ENCODE measurements around the gene EPB41L4B. TPM values are rescaled to one million over a fixed set of nuclear protein-coding genes. Genes with fewer than 3 reads are reported as not detected.

EPB41L4B gene
- total and polyA plus RNA-seq, 2 experiments from 2014 or later, result 11.0 to 32.2 TPM

DNA sequence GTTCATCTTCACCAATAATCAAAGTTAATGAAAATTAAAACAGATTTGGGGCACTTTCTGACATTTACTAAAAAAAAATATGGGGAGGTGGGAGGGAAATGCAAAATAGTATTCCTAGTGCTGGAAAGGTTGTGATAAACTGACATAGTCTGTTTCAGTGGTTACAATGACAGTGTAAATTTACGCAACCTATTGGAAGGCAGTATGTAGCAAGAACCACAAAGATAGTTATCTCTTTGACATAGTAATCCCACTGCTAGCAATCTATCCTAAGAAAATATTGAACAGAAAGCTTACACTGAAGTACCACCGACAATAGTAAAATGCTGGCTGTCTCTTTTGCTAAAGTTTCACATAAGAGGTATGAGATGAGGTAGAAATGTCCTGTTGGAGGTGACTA, 15.1 kb upstream of the EPB41L4B start (continued):
- TF ChIP-seq EZH2 (IDR thresholded peaks at IDR 0.05; ENCODE audit: low read depth, unreplicated experiment) (no peak), NANOG (IDR thresholded peaks at IDR 0.05; ENCODE audit: borderline replicate concordance) (no peak), ZNF331 (CRISPR knock-in tag; IDR thresholded peaks at IDR 0.05; ENCODE audit: low read depth) (no peak), EZH2phosphoT487 (IDR thresholded peaks at IDR 0.05; ENCODE audit: unreplicated experiment) (no peak), CREB1 (CRISPR knock-in tag; IDR thresholded peaks at IDR 0.05; ENCODE audit: low read depth) (no peak)
- TF ChIP-seq, protein P1, sequence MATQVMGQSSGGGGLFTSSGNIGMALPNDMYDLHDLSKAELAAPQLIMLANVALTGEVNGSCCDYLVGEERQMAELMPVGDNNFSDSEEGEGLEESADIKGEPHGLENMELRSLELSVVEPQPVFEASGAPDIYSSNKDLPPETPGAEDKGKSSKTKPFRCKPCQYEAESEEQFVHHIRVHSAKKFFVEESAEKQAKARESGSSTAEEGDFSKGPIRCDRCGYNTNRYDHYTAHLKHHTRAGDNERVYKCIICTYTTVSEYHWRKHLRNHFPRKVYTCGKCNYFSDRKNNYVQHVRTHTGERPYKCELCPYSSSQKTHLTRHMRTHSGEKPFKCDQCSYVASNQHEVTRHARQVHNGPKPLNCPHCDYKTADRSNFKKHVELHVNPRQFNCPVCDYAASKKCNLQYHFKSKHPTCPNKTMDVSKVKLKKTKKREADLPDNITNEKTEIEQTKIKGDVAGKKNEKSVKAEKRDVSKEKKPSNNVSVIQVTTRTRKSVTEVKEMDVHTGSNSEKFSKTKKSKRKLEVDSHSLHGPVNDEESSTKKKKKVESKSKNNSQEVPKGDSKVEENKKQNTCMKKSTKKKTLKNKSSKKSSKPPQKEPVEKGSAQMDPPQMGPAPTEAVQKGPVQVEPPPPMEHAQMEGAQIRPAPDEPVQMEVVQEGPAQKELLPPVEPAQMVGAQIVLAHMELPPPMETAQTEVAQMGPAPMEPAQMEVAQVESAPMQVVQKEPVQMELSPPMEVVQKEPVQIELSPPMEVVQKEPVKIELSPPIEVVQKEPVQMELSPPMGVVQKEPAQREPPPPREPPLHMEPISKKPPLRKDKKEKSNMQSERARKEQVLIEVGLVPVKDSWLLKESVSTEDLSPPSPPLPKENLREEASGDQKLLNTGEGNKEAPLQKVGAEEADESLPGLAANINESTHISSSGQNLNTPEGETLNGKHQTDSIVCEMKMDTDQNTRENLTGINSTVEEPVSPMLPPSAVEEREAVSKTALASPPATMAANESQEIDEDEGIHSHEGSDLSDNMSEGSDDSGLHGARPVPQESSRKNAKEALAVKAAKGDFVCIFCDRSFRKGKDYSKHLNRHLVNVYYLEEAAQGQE (IDR thresholded peaks at IDR 0.05; ENCODE audit: unreplicated experiment), result no peak

DNA sequence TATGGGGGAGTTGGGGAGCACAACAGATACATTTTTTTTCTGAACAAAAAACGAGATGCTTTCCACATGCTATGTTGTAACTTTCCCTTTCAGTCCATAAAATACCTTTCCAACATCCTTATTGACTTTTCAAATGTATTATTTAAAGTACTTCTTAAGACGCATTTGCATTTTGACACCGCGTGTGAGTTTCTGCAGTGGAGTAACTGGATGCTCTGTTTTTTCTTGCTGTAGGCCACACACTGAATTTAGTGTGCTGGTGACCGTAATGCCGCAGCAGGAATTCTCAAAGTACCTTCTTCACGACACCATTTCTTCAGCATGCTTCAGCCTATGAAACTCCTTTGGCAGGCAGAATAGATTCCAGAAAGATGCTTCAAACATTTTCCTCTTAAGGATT, 14.3 kb upstream of the EPB41L4B start:
- H3K27ac Mint-ChIP-seq, result no peak overlapping the region
- no peaks in the 10 kb centered on the region for H3K27me3 ChIP-seq (ENCODE audit: insufficient read depth)
- H2AFZ ChIP-seq, result no peak overlapping the region
- H3K9me3 Mint-ChIP-seq, result no peaks in the 10 kb centered on the region
- H3K4me1 Mint-ChIP-seq, result no peaks in the 10 kb centered on the region
- no peaks in the 10 kb centered on the region for H3K4me1 ChIP-seq (ENCODE audit: insufficient read depth)
- no peak overlapping the region for H3K4me2 ChIP-seq
- no peak overlapping the region for H3K27ac ChIP-seq (ENCODE audit: low read depth)
- no peaks in the 10 kb centered on the region for H3K36me3 ChIP-seq (ENCODE audit: insufficient read depth)
- H3K36me3 Mint-ChIP-seq (ENCODE audit: low read depth), result no peaks in the 10 kb centered on the region
- DNase-seq (ENCODE audit: low spot score), result no peak
- no peaks in the 10 kb centered on the region for H3K9me2 ChIP-seq (ENCODE audit: insufficient read depth)
- ATAC-seq, result no peak
- no peaks in the 10 kb centered on the region for H4K20me1 ChIP-seq (replicated peaks; ENCODE audit: insufficient read depth)
- H3K27me3 Mint-ChIP-seq (ENCODE audit: insufficient read depth, low read depth, poor library complexity), result no peaks in the 10 kb centered on the region
- H3K79me2 ChIP-seq (replicated peaks; ENCODE audit: insufficient read depth), result no peaks in the 10 kb centered on the region
- no peak overlapping the region for H3K4me3 Mint-ChIP-seq
- no peak overlapping the region for H3K4me3 ChIP-seq
- no peaks in the 10 kb centered on the region for H3F3A ChIP-seq (replicated peaks; ENCODE audit: low read depth)
- TF ChIP-seq NANOG (IDR thresholded peaks at IDR 0.05; ENCODE audit: borderline replicate concordance) (no peak), JUNB (IDR thresholded peaks at IDR 0.05; ENCODE audit: unreplicated experiment) (no peak), CREB1 (CRISPR knock-in tag; IDR thresholded peaks at IDR 0.05; ENCODE audit: low read depth) (no peak), POLR2AphosphoS5 (IDR thresholded peaks at IDR 0.05; ENCODE audit: low read depth) (no peak), EZH2phosphoT487 (IDR thresholded peaks at IDR 0.05; ENCODE audit: unreplicated experiment) (no peak), EZH2 (IDR thresholded peaks at IDR 0.05; ENCODE audit: low read depth, unreplicated experiment) (no peak), STAT1 (IDR thresholded peaks at IDR 0.05; ENCODE audit: unreplicated experiment) (no peak), ZNF114 (CRISPR knock-in tag; IDR thresholded peaks at IDR 0.05) (no peak)
- TF ChIP-seq, protein P2, sequence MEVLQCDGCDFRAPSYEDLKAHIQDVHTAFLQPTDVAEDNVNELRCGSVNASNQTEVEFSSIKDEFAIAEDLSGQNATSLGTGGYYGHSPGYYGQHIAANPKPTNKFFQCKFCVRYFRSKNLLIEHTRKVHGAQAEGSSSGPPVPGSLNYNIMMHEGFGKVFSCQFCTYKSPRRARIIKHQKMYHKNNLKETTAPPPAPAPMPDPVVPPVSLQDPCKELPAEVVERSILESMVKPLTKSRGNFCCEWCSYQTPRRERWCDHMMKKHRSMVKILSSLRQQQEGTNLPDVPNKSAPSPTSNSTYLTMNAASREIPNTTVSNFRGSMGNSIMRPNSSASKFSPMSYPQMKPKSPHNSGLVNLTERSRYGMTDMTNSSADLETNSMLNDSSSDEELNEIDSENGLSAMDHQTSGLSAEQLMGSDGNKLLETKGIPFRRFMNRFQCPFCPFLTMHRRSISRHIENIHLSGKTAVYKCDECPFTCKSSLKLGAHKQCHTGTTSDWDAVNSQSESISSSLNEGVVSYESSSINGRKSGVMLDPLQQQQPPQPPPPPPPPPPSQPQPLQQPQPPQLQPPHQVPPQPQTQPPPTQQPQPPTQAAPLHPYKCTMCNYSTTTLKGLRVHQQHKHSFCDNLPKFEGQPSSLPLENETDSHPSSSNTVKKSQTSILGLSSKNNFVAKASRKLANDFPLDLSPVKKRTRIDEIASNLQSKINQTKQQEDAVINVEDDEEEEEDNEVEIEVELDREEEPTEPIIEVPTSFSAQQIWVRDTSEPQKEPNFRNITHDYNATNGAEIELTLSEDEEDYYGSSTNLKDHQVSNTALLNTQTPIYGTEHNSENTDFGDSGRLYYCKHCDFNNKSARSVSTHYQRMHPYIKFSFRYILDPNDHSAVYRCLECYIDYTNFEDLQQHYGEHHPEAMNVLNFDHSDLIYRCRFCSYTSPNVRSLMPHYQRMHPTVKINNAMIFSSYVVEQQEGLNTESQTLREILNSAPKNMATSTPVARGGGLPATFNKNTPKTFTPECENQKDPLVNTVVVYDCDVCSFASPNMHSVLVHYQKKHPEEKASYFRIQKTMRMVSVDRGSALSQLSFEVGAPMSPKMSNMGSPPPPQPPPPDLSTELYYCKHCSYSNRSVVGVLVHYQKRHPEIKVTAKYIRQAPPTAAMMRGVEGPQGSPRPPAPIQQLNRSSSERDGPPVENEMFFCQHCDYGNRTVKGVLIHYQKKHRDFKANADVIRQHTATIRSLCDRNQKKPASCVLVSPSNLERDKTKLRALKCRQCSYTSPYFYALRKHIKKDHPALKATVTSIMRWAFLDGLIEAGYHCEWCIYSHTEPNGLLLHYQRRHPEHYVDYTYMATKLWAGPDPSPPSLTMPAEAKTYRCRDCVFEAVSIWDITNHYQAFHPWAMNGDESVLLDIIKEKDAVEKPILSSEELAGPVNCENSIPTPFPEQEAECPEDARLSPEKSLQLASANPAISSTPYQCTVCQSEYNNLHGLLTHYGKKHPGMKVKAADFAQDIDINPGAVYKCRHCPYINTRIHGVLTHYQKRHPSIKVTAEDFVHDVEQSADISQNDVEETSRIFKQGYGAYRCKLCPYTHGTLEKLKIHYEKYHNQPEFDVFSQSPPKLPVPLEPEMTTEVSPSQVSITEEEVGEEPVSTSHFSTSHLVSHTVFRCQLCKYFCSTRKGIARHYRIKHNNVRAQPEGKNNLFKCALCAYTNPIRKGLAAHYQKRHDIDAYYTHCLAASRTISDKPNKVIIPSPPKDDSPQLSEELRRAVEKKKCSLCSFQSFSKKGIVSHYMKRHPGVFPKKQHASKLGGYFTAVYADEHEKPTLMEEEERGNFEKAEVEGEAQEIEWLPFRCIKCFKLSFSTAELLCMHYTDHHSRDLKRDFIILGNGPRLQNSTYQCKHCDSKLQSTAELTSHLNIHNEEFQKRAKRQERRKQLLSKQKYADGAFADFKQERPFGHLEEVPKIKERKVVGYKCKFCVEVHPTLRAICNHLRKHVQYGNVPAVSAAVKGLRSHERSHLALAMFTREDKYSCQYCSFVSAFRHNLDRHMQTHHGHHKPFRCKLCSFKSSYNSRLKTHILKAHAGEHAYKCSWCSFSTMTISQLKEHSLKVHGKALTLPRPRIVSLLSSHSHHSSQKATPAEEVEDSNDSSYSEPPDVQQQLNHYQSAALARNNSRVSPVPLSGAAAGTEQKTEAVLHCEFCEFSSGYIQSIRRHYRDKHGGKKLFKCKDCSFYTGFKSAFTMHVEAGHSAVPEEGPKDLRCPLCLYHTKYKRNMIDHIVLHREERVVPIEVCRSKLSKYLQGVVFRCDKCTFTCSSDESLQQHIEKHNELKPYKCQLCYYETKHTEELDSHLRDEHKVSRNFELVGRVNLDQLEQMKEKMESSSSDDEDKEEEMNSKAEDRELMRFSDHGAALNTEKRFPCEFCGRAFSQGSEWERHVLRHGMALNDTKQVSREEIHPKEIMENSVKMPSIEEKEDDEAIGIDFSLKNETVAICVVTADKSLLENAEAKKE (CRISPR knock-in tag; IDR thresholded peaks at IDR 0.05), result no peak
- TF ChIP-seq, protein P3, sequence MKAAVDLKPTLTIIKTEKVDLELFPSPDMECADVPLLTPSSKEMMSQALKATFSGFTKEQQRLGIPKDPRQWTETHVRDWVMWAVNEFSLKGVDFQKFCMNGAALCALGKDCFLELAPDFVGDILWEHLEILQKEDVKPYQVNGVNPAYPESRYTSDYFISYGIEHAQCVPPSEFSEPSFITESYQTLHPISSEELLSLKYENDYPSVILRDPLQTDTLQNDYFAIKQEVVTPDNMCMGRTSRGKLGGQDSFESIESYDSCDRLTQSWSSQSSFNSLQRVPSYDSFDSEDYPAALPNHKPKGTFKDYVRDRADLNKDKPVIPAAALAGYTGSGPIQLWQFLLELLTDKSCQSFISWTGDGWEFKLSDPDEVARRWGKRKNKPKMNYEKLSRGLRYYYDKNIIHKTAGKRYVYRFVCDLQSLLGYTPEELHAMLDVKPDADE (IDR thresholded peaks at IDR 0.05), result no peak
